Measurements from ENCODE around the gene SLC12A7.
"Not testable (repeated sequence)": the region's sequence is repeated elsewhere in the genome, so short reads cannot be mapped to it uniquely, and the experiment has no call there.

Gene SLC12A7

DNA sequence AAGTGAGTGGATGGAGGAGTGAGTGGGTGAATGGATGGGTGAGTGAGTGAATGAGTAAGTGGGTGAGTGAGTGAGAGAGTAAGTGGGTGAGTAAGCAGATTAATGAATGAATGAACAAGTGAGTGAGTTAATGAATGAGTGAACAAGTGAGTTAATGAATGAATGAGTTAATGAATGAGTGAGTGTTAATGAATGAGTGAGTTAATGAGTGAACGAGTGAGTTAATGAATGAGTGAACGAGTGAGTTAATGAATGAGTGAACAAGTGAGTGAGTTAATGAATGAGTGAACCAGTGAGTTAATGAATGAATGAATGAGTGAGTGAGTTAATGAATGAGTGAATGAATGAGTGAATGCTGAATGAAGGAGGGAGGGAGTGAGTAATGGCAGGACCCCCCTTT is 76.9 kb downstream of the SLC12A7 start:
- DNase-seq (ENCODE audit: low read depth), result no peak

DNA sequence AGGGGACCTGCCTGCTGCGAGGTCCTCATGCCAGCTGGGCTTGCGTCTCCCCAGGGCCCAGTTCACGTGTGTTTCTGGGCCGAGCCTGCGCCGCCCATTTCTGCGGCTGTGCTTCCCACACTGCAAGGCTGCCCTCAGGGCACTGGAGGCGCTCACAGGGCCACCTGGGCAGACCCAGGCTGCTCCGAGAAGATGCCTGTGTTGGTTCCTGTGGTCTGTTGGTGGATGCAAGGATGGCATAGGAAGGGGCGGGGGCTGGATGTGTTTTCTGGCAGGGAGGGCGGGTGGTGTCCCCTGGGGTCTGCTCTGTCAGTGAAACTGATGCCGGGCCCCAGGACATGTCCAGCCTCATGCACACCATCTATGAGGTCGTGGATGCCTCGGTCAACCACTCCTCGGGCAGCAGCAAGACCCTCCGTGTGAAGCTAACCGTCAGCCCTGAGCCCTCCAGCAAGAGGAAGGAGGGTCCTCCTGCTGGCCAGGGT is 77.4 kb downstream of the SLC12A7 start:
- DNase-seq (ENCODE audit: low read depth), result no peak

DNA sequence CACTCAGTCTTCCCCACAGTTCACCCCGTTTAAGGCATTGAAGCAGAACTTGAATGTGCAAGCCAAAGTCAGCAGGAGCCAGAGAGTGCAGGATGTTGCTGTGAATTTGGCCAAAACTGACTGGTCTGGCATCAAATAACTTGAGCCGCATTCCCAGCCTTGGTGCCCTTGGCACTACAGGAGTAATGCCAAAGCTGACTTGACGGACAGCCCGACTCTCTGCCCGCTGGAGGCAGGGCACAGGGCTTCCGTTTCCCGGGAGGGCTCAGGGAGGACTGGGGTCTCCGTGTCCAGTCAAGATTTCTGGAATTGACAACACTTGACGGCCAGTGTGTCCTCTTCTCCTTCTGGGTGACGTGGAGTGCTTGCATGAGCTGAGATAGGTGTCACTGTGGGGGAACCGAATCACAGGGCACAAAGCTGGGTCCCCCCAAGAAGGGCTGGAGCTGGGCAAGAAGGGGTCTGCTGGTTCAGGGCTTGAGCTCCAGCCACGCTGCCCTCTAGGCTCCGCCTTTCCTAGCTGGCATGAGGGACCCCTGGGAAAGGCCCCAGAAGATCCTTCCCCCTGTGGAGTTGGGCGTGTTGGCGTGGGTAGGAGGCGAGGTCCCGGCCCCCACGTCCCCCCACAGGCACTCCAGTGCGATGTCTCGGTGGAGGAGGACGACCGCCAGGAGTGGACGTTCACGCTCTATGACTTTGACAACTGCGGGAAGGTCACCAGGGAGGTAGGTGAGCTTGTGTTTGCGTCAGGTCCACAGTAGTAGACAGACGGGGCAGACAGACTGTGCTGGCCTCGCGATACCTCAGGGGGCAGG is 78.0 kb downstream of the SLC12A7 start:
- no peak for DNase-seq (ENCODE audit: low read depth)

DNA sequence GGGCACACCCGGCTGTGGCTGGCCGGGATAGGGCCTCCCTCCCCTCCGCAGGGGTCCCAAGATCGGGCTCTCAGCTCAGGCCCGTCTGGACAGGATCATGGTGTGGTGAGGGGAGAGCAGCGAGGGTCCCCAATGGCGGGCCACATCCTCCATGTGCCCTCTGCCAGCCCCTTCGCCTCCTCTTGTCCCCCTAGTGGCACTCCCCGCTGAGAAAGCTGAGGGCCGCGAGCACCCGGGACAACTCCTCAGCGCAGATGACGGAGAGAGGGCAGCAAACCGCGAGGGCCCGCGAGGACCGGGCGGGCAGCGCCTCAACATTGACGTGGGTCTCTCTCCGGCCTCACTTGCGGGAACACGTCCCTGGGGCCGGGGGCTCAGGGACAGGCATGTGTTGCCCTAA is 78.7 kb downstream of the SLC12A7 start:
- no peak for DNase-seq (ENCODE audit: low read depth)

DNA sequence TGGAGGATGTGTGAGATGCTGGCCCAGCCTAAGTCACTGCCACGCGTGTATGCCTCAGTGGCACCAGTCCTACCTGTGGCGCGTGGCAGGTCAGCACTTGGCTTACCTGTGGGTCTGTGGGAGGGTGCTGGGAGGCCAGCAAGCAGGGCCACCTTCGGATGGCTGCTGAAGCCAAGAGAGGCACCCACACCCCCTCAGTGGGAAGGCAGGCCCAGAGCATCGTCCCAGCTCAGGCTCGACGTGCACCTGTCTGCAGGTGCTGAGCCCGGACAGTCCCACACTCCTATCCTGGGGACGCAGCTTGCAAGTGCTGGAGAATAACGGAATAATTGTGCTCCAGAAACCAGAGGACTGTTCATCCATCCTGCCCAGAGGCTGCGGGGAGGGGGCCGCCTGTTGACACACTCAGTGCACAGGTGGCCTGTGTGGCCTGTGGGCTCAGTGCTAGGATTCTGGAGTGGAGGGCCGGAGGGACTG is 79.3 kb downstream of the SLC12A7 start:
- DNase-seq (ENCODE audit: low read depth), result no peak

DNA sequence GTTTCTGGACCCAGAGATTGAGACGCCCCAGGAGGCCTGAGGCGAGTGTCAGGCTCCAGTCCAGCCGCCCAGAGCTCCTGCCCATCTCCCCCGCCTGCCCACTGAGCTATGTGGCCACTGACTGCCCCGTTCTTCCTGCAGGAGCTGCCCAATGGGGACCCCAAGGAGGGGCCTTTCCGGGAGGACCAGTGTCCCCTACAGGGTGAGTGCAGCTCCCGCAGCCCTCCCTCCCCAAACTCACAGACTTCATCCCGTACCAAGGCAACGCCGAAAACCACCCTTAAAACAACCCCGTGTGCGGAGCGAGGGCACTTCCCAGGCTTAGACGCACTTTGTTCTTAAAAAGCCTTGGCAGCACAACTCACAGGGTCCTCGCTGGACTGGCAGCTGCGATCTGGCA is 79.9 kb downstream of the SLC12A7 start:
- no peak for DNase-seq (ENCODE audit: low read depth)

DNA sequence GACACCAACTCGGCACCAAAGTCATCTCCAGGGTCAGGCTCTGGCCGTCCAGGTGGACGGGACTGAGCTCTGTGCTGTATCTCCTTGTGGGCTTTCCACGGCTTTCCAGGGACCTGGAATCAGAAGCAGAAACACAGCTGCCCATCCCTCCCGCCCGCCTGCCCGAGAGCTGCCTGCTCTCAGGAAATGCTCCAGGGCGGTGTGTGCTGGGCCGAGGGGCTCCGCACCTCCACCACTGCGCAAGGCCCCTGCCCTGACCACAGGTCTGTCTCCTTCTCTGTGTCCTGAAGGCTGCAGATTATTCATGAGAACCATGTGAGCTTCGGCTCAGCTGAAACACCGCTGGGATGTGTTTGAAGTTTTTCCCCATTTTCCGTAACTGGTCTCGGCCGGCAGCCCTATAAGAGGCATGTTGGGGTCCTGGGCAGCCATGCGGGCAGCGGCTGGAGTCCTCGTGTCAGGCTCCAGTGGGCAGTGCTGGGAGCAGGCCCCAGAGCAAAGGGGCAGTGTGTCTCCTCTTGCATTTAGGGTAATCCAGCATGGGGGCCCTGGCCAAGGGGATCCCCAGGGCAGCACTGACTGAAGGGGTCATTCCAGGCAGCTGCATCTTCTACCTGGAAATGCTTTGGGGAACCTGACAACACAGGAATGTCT is 80.4 kb downstream of the SLC12A7 start:
- no peak for DNase-seq (ENCODE audit: low read depth)

DNA sequence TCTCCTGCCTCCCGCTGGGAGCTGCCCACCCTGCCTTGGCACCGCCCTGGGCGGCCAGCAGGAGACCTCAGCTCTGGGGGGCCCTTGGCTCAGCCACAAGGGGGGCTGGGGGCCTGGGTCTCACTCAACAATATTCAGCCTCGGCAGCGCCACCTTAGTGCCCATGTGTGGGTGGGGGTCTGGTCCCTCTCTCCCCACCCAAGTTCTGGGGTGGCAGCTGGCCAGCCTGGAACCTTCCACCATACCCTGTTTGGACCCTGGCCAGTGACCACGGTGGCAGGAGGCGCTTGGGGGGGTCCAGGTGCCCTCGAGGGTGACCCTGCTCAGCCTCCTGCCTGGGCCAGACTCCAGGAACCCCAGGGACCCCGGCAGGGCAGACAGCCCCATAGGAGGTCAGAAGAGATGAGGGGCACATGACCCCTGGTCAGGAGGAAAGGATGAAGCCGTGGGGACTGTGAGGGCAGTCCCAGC is 81.0 kb downstream of the SLC12A7 start:
- no peak for DNase-seq (ENCODE audit: low read depth)

DNA sequence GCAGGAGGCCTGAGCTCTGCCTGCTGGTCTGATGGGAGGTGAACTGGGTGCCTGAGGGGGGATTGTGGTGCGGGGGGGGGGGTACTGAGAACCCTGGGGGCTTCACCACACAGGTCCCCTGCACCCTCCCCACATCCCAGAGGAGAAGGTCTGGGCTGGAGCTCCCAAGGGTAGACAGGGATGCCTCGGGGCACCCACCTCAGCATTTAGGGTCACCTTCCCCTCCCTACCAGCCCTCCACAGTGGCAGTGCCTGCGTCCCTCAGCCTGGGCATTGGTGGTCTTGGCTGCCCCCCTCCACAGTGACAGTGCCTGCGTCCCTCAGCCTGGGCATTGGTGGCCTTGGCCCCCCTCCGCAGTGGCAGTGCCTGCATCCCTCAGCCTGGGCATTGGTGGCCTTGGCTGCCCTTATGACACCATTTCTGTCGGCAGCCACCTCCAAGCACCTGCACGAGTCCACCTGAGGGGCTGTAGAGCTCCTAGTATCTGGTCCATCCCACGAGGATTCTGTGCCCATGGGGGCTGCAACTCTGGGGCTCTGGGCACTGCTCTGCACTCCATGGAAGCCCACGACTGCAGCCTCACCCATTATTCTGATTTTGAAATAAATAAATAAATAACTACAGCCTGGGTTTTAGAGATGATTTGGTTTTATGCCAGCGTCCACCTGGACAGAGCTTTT is 81.8 kb downstream of the SLC12A7 start:
- DNase-seq (ENCODE audit: low read depth), result no peak

DNA sequence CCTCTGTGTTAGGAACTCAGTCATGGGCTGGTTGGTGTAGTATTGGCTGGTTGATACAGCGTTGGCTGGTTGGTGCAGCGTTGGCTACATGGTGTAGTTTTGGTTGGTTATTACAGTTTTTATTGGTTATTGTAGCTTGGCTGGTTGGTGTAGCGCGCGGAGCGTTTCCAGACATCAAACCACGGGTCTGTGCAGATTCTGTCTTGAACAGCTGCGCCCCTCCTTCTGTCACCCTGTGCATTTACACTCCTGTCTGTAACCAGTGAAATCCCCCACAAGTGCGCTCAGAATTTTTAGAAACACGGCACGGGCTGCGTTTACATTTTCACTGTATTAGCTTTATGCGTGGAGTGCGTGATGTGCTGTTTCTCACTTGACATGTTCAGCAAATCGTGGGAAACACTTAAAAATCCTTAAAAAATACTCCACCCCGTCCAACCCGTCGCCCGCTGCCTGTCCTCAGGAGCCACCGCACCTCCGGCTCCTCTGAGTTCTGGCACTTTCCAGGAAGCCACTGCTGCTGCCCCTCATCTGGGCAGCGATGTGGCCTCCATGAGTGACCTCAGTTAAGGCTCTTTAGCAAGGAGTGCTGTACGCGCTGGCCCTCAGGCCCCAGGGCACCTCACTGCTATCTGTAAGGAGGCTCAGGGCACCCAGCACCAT is 82.5 kb downstream of the SLC12A7 start:
- no peak for DNase-seq (ENCODE audit: low read depth)

DNA sequence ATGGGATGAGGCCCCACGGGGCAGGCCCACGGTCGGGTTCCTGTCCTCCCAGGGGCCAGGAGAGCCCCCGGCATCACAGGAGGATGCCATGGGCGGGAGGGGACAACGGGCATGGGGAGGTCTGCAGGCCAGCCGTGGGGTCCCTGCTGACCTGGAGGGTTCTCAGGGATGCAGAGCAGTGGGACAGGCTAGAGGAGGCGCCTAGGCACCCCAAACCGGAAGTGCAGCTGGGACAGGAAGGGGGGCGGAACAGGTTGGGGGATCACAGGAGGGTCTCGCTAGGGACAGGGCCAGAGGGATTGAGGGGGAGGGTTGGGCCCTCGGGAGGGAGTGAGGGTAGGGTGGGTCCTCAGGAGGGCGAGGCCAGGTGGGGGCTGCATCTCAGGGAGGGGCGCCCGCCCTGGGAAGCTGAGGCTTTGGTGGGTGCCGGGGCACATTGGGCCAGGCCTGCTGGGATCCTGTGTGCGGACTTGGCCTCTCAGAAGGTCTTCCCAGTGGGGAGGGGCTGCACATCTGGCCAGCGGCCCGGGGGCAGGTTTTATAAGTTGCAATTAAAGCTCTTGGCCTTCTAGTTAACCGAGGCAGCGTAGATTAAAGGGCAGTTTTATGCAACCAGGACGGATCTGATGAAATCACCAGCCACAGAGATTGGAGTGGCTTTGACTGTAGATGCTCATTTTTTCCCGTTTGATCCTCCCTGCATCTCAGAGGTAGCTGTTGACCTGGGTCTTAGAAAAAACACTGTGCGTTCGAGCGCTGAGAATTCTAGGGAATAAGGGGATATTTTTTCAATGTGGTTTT is 83.2 kb downstream of the SLC12A7 start:
- no peak for DNase-seq (ENCODE audit: low read depth)

DNA sequence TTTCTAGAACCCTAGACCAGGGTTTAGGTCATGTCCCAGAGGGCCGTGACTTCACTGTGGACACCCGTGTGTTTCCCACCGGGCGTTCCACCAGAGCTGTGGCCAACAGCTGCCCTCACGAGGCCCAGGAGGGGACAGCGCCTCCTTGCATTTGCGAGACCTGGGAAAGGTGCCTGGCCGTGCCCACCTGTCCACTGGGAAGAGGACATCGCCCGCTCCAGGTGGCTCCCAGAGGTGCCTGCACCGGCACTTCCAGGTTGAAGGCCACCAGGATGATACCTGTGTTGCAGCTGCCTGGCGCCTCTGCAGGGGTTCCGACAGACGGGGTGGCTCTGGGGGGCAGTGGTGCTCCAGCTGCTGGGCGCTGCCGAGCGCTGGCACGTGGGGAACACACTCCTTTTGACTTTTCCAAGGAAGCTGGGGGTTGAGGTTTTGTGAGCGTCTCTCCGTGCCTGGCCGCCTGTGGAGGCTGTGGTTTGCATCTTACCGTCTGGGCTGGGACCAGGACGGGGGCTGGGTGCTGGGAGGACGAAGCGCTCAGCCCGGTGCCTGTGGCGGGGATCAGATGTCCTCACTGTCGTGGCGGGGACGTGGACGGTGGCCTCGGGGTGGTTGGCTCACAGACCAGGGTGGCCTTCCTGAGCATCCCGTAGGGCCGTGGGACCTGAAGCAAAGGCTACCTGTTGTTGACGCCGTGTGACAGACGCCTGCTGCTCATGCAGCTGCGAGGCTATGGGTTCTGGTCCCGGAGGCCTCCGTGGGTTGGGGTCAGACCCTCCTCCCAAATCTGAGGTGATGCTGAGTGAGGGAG is 84.0 kb downstream of the SLC12A7 start:
- DNase-seq (ENCODE audit: low read depth), result no peak

DNA sequence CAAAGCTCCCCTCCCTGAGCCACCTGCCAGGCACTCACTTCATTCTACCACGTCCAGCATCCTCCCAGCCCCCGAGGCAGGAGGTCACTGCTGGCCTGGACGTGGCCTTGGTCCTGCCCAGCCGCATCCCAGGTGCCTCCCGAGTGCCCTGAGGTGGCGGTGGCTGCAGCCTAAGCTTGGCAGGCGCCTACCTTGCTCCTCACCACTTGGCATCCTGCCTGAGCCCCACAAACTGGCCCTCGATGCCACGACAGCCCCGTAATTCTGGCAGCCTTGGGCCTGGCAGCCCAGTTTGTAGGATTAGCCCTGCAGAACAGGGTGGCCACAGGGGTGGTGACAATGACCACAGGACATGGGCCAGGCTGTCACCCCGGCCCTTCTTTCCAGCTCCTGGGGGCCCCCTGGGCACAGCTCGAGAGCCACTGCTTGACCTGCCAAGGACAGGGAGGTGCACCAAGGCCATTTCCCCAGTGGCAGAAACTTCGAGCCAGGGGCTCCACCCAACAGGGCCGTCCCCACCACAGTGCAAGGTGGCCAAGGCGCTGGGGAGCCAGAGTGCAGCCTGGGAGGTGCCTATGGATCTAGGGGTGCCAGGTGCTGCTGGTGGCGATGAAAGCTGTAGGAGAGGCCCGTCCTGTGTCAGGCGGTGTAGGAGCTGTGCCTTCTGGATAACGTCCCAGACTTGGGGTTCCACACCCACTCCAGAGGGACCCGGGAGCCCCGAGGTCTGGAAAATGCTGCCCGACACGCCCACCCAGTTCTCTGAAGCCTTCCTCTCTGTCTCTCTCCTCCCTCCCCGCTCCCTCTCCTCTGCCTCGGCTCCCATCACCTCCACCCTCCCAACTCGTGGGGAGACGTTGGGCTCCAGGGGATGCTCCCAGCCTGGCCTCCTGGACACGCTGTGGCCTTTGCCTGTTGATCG is 84.9 kb downstream of the SLC12A7 start:
- DNase-seq (ENCODE audit: low read depth), result no peak

DNA sequence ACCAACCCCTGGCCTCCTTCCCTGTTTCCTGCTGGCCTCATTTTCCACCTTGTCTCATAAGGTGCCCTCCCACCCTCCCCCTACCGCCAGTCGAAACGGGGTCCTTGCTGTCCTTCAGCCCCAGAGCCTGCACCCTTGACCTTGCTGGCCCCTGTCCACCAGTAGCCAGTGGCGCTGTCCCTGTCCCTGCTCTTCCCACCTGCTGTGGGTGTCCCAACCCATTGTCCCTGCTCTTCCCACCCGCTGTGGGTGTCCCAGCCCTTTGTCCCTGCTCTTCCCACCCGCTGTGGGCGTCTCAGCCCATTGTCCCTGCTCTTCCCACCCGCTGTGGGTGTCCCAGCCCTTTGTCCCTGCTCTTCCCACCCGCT is 89.9 kb downstream of the SLC12A7 start:
- DNase-seq (ENCODE audit: low read depth), result not testable (repeated sequence)

DNA sequence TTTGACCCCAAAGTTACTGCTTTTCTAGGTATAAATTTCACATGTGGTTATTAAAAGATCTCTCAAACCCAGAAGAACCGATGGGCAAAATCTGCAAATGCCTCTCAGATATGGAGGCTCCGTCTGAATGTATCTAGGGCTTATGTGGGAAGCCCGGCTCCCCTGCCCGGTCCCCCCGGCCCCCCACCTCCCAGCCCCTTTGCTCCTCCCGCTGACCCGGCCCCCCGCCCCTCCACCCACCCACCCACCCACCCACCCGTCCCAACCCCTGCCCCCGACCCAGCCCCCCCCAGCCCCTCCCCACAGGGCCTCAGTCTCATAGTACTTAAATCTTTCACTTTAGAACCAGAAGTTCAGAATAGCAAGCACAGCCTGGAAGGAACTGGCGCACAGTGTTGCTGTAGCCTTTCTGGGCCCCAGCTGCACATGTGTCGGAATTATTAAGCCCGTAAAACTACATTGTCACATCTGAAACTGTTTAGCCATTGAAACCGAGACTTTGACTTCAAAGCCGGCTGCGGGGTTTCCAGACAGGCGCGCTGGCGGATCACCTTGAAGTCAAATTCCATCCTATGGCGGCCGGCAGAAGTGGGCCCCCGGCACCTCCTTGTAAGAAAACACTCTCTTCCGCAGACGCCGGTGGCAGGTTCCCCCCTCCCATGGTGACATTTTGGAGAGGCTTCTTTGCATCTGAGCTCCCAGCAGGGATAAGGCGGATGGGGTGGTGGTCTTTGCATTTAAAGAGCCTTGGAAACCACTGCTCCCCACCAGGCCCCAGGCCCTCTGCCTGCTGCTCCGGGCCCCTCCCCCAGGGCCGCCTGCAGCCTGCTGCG is 90.5 kb downstream of the SLC12A7 start:
- DNase-seq (ENCODE audit: low read depth), result no peak

DNA sequence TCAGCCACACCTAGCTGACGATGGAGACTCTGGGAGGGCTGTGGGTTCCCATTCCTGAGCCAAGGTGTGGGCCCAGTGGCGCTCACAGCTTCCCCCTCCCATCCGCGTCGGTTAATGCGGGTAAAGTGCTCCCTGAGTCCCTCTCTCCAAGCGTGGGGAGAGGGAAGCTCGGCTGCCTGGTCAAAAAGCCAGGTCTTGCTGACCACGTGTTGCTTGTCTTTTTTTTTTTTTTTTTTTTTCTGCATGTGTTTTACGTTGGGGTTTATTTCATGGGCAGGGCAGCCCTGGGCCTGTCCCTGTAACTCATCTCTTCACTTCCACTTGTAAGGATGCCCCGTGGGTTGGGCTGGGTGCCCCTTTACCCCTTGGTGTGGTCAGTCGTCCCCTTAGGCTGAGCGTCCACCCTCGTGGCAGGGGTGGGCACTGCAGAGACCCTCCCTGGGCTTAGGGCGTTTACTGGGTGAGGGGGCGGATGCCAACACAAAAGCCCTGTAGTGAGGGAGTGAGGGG is 91.4 kb downstream of the SLC12A7 start:
- DNase-seq (ENCODE audit: low read depth), result no peak

DNA sequence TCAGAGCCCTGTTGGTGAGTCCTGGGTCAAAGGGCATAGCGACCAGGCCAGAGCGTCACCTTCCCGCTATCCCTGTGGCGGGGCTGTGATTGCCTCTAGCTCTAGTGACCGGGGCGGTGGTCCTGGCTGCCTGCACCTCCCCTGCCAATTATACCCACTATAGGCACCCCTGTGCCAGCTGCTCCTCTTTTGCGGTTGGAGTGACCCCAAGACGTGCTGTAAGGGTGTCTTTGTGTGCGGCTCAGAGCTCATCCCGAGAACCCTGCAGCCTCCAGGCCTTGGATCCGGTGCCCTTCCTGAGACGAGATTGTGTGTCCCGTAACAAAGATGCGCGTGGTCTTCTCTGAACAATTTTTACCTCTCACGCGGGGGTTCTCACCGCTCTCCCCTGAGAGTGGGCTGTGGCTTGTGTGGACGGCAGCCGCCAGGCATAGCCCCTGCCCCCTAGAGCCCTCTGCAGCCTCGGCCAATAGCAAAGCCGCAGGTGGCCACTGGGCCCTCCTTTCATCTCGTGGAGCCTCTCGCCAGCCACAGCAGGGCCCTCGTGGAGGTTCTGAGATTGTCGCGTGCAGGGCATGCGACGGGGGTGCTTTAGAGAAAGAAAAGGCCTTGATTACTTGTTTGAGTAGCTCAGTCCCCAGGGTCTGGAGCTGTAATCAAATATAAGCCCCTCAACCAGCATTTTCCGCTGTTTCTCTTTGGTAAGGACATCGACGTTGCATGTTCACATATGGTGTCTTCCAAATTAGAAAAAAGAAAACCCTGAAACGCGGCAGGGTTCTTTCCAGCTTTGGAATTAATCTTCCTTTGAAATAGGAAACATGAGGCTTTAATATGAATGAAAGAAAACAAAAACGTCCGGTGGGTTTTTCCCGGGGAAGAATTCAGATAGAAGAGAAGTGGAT is 92.6 kb downstream of the SLC12A7 start:
- no peak for DNase-seq (ENCODE audit: low read depth)
